WERI-Rb-1 (cell line): ENCODE measurements around the gene SAMD14.

Source experiments
- DNase-seq: peaks from one replicate; pipeline ENCODE4 v3.0.0-alpha.2; 2020
- H3K27ac ChIP-seq: fragments of 250-450 bp; sonication (Bioruptor Pico); 2 replicates; pipeline ENCODE4 v1.5.1; 2020; ENCODE audit warnings: mild to moderate bottlenecking, moderate library complexity
- H3K27me3 ChIP-seq: fragments of 250-450 bp; sonication (Bioruptor Pico); 2 replicates; pipeline ENCODE4 v1.5.1; 2021; ENCODE audit warnings: mild to moderate bottlenecking, low read depth, moderate library complexity; ENCODE audit not compliant: insufficient read depth, severe bottlenecking
- H3K36me3 ChIP-seq: fragments of 250-450 bp; sonication (Bioruptor Pico); 2 replicates; pipeline ENCODE4 v1.5.1; 2020; ENCODE audit warnings: mild to moderate bottlenecking, moderate library complexity
- H3K4me3 ChIP-seq: 2 replicates; pipeline ENCODE4 v1.5.1; 2011; ENCODE audit warnings: low read depth, mild to moderate bottlenecking, control low read depth, low read length
- H3K9me3 ChIP-seq: fragments of 250-450 bp; sonication (Bioruptor Pico); 2 replicates; pipeline ENCODE4 v1.5.1; 2021; ENCODE audit warnings: mild to moderate bottlenecking, moderate library complexity; ENCODE audit not compliant: severe bottlenecking
- CTCF ChIP-seq: IDR thresholded peaks from 2 replicates; pipeline ENCODE4 v1.5.1; 2011; ENCODE audit warnings: low read depth, mild to moderate bottlenecking, control low read depth, inconsistent platforms, low read length

The SAMD14 gene

GRCh38 chr17:50166518-50167181, 36.7 kb upstream of the SAMD14 start:
- no peak for DNase-seq
- H3K9me3 ChIP-seq, result no peaks in the 10 kb centered on the region
- H3K4me3 ChIP-seq, result no peak overlapping the region
- no peaks in the 10 kb centered on the region for H3K27me3 ChIP-seq
- no peak for TF ChIP-seq CTCF
- H3K27ac ChIP-seq, result no peak overlapping the region
- no peaks in the 10 kb centered on the region for H3K36me3 ChIP-seq

- Histone ChIP-seq H3K4me3 (no peak within 1 kb of the TSS), H3K36me3 (no peaks in the 10 kb centered on the region), H3K27ac (no peak within 1 kb of the TSS), H3K9me3 (no peaks in the 10 kb centered on the region), H3K27me3 (no peaks in the 10 kb centered on the region)
- TF ChIP-seq CTCF, result no peak
- no peak for DNase-seq
Observed at GRCh38 chr17:50165867-50166517, 36.0 kb upstream of the SAMD14 start, which contains the start of gene SGCA. Gene SGCA (plus strand): TSS chr17:50166005. CDS start chr17:50166041, 36 bp downstream.

- H3K36me3 ChIP-seq, result no peaks in the 10 kb centered on the region
- H3K27ac ChIP-seq, result no peak overlapping the region
- no peak for TF ChIP-seq CTCF
- DNase-seq, result no peak
- H3K9me3 ChIP-seq, result no peaks in the 10 kb centered on the region
- no peaks in the 10 kb centered on the region for H3K27me3 ChIP-seq
- no peak overlapping the region for H3K4me3 ChIP-seq
Observed at GRCh38 chr17:50165466-50165865, 35.5 kb upstream of the SAMD14 start.

GRCh38 chr17:50165066-50165465, 35.1 kb upstream of the SAMD14 start:
- DNase-seq, result no peak
- no peak overlapping the region for H3K4me3 ChIP-seq
- H3K27ac ChIP-seq, result no peak overlapping the region
- no peaks in the 10 kb centered on the region for H3K9me3 ChIP-seq
- H3K36me3 ChIP-seq, result no peaks in the 10 kb centered on the region
- no peaks in the 10 kb centered on the region for H3K27me3 ChIP-seq
- TF ChIP-seq CTCF, result no peak

GRCh38 chr17:50164697-50164988, 34.7 kb upstream of the SAMD14 start:
- Histone ChIP-seq H3K27me3 (no peaks in the 10 kb centered on the region), H3K9me3 (no peaks in the 10 kb centered on the region), H3K27ac (no peak overlapping the region), H3K36me3 (no peaks in the 10 kb centered on the region), H3K4me3 (no peak overlapping the region)
- DNase-seq, result no peak
- no peak for TF ChIP-seq CTCF
